ENCODE measurements around the gene PRR5L.

DNA sequence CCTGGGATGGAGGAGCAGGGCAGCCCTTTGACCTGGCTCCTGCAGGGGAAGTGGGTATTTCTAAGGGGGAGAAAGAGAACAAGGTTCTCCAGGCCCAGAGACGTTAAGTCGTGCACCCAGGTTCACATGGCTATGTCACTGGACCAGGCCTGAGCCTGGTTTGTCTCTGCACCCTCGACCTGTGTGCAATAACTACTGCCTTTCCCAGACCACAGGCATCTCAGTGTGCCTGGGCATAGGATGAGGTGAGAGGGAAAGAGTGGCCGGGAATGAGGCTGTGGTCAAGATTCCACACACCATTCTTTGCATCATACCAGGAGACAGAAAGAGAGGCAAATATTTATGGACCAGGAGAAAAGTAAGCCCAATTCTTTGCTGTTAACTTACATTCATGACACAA lies 66.8 kb downstream of the PRR5L start:
- TF ChIP-seq POLR2A (IDR thresholded peaks at IDR 0.05) = no peak
- TF ChIP-seq, protein P1, sequence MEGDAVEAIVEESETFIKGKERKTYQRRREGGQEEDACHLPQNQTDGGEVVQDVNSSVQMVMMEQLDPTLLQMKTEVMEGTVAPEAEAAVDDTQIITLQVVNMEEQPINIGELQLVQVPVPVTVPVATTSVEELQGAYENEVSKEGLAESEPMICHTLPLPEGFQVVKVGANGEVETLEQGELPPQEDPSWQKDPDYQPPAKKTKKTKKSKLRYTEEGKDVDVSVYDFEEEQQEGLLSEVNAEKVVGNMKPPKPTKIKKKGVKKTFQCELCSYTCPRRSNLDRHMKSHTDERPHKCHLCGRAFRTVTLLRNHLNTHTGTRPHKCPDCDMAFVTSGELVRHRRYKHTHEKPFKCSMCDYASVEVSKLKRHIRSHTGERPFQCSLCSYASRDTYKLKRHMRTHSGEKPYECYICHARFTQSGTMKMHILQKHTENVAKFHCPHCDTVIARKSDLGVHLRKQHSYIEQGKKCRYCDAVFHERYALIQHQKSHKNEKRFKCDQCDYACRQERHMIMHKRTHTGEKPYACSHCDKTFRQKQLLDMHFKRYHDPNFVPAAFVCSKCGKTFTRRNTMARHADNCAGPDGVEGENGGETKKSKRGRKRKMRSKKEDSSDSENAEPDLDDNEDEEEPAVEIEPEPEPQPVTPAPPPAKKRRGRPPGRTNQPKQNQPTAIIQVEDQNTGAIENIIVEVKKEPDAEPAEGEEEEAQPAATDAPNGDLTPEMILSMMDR (IDR thresholded peaks at IDR 0.05) = no peak
